HCT116 (cell line): Measurements from ENCODE around the gene UMODL1. TPM values are rescaled to one million over a fixed set of nuclear protein-coding genes. Genes with fewer than 3 reads are reported as not detected.

ENCODE experiments used
- ATAC-seq: fragments of 200-7000 bp; cut with Tn5 transposase; 2 replicates; pipeline ENCODE4 v1.9.1; 2020; ENCODE audit warnings: mild to moderate bottlenecking, moderate library complexity
- BruUV-seq: library from RNA; stranded (reverse); fragments of 400-500 nt; replicated peaks from 2 replicates; lab custom pipeline; 2021; lab: Mats Ljungman, UMichigan
- CTCF ChIA-PET: fragments of 300-600 bp; sonication (Branson Sonifier 250); formaldehyde crosslinking; loops from one replicate; lab custom pipeline; 2021; ENCODE audit warnings: antibody characterized with exemption; lab: Charles Lee
- POLR2A ChIA-PET: fragments of 300-600, 350-600 bp; sonication (Branson Sonifier 250); formaldehyde crosslinking; loops from one replicate; lab custom pipeline; 2021; ENCODE audit warnings: antibody characterized with exemption; lab: Charles Lee
- RAD21 ChIA-PET, 2 experiments: fragments of 300-600 bp; sonication (Branson Sonifier 250); formaldehyde crosslinking; loops; one replicate each; lab custom pipeline; 2023; ENCODE audit warnings: low total read pairs in 2 of 2; ENCODE audit not compliant: uncharacterized antibody in 2 of 2, unreplicated experiment in 2 of 2, low non-redundant PET in 1 of 2; lab: Charles Lee
- DNase-seq: peaks from one replicate; pipeline ENCODE4 v3.0.0-alpha.2; 2010; ENCODE audit warnings: low read depth, low spot score
- H2AFZ ChIP-seq: fragments of 200-600 bp; shearing (Covaris generic), sonication (generic); 2 replicates; pipeline ENCODE4 v1.6.1; 2017; ENCODE audit warnings: low read depth, mixed run types, mixed read lengths, antibody characterized with exemption, low read length; ENCODE audit not compliant: poor library complexity, severe bottlenecking
- H3K27ac ChIP-seq: 2 replicates; pipeline ENCODE4 v1.5.1; 2012; ENCODE audit warnings: low read depth, low read length
- H3K27me3 ChIP-seq: fragments of 200-600 bp; sonication (generic); 2 replicates; pipeline ENCODE4 v1.6.1; 2016; ENCODE audit warnings: mixed run types, low read length, mixed read lengths; ENCODE audit not compliant: insufficient read depth
- H3K36me3 ChIP-seq, 2 experiments: fragments of 200-500 bp in 1 of 2; fragments of 200-600 bp in 1 of 2; sonication (Bioruptor generic) in 1 of 2; sonication (generic) in 1 of 2; 2 replicates each; pipeline versions ENCODE4 v1.5.1 to v1.6.1; 2014 to 2016; ENCODE audit warnings: low read length in 2 of 2, inconsistent platforms in 1 of 2, mixed read lengths in 1 of 2, mixed run types in 1 of 2; ENCODE audit not compliant: insufficient read depth in 2 of 2, control insufficient read depth in 1 of 2
- H3K4me1 ChIP-seq, 2 experiments: fragments of 200-600 bp in 1 of 2; sonication (generic) in 1 of 2; 2 replicates each; pipeline versions ENCODE4 v1.5.1 to v1.6.1; 2012 to 2017; ENCODE audit warnings: low read length in 2 of 2, inconsistent platforms in 1 of 2, mild to moderate bottlenecking in 1 of 2, mixed read lengths in 1 of 2, mixed run types in 1 of 2, moderate library complexity in 1 of 2; ENCODE audit not compliant: insufficient read depth in 2 of 2, control insufficient read depth in 1 of 2
- H3K4me2 ChIP-seq: fragments of 200-600 bp; sonication (generic); 2 replicates; pipeline ENCODE4 v1.6.1; 2017; ENCODE audit warnings: mixed run types, low read length, mixed read lengths
- H3K4me3 ChIP-seq, 2 experiments: fragments of 200-600 bp in 1 of 2; sonication (generic) in 1 of 2; replicated peaks in 1 of 2; 2 replicates each; pipeline ENCODE4 v1.5.1; 2011 to 2016; ENCODE audit warnings: low read length in 2 of 2, control low read depth in 1 of 2, low read depth in 1 of 2, mild to moderate bottlenecking in 1 of 2, mixed read lengths in 1 of 2, mixed run types in 1 of 2
- H3K79me2 ChIP-seq: fragments of 200-600 bp; sonication (generic); 2 replicates; pipeline ENCODE4 v1.6.1; 2017; ENCODE audit warnings: mild to moderate bottlenecking, mixed run types, low read length, moderate library complexity, mixed read lengths; ENCODE audit not compliant: insufficient read depth
- H3K9ac ChIP-seq: fragments of 200-600 bp; sonication (generic); 2 replicates; pipeline ENCODE4 v1.6.1; 2016; ENCODE audit warnings: low read length, mixed read lengths
- H3K9me2 ChIP-seq: fragments of 200-600 bp; sonication (generic), shearing (Covaris generic); 2 replicates; pipeline ENCODE4 v1.6.1; 2017; ENCODE audit warnings: mixed run types, mild to moderate bottlenecking, moderate library complexity; ENCODE audit not compliant: insufficient read depth
- H3K9me3 ChIP-seq, 2 experiments: fragments of 200-500 bp in 1 of 2; fragments of 200-600 bp in 1 of 2; sonication (Bioruptor generic) in 1 of 2; sonication (generic) in 1 of 2; 2 replicates each; pipeline ENCODE4 v1.6.1; 2014 to 2017; ENCODE audit warnings: low read length in 2 of 2, mixed read lengths in 2 of 2, inconsistent platforms in 1 of 2, low read depth in 1 of 2, mild to moderate bottlenecking in 1 of 2, mixed run types in 1 of 2, moderate library complexity in 1 of 2; ENCODE audit not compliant: control insufficient read depth in 1 of 2, insufficient read depth in 1 of 2
- H4K20me1 ChIP-seq: fragments of 200-600 bp; sonication (generic), shearing (Covaris generic); 2 replicates; pipeline ENCODE4 v1.6.1; 2017; ENCODE audit warnings: mixed run types, mild to moderate bottlenecking, moderate library complexity; ENCODE audit not compliant: insufficient read depth
- CEBPB ChIP-seq: IDR thresholded peaks from 2 replicates; pipeline ENCODE4 v1.6.1; 2012; ENCODE audit warnings: low read depth
- CTCF ChIP-seq, 3 experiments: fragments of 200-600 bp in 1 of 3; sonication (generic) in 1 of 3; IDR thresholded peaks in 2 of 3; conservative IDR thresholded peaks in 1 of 3; 2 replicates each; pipeline ENCODE4 v1.5.1; 2012 to 2017; ENCODE audit warnings: low read depth in 2 of 3, low read length in 2 of 3, antibody characterized with exemption in 1 of 3, borderline replicate concordance in 1 of 3, control low read depth in 1 of 3, mild to moderate bottlenecking in 1 of 3, mixed read lengths in 1 of 3, mixed run types in 1 of 3, moderate library complexity in 1 of 3; ENCODE audit not compliant: insufficient read depth in 1 of 3
- EGR1 ChIP-seq: IDR thresholded peaks from 2 replicates; pipeline ENCODE4 v1.6.1; 2012; ENCODE audit warnings: low read depth
- EZH2 ChIP-seq: fragments of 200-600 bp; sonication (generic); IDR thresholded peaks from 2 replicates; pipeline ENCODE4 v1.6.1; 2017; ENCODE audit warnings: antibody characterized with exemption, mixed run types
- EZH2phosphoT487 ChIP-seq: fragments of 200-600 bp; IDR thresholded peaks from 2 replicates; pipeline ENCODE4 v1.6.1; 2018; ENCODE audit warnings: antibody characterized with exemption, borderline replicate concordance
- FOSL1 ChIP-seq: IDR thresholded peaks from 2 replicates; pipeline ENCODE4 v1.6.1; 2012; ENCODE audit warnings: low read depth
- POLR2A ChIP-seq: IDR thresholded peaks from 2 replicates; pipeline ENCODE4 v1.7.0; 2011; ENCODE audit warnings: borderline replicate concordance; ENCODE audit not compliant: insufficient read depth, insufficient read length; ENCODE audit errors: extremely low read depth
- POLR2AphosphoS5 ChIP-seq: IDR thresholded peaks from 2 replicates; pipeline ENCODE4 v1.6.1; 2011; ENCODE audit warnings: mild to moderate bottlenecking, low read depth, low read length, moderate library complexity
- RAD21 ChIP-seq: IDR thresholded peaks from 2 replicates; pipeline ENCODE4 v1.6.1; 2012; ENCODE audit warnings: low read depth, mild to moderate bottlenecking
- REST ChIP-seq: IDR thresholded peaks from 2 replicates; pipeline ENCODE4 v1.6.1; 2012; ENCODE audit warnings: low read depth
- SIN3A ChIP-seq: IDR thresholded peaks from 2 replicates; pipeline ENCODE4 v1.6.1; 2012; ENCODE audit warnings: low read depth
- SP1 ChIP-seq: IDR thresholded peaks from 2 replicates; pipeline ENCODE4 v1.6.1; 2012; ENCODE audit warnings: low read depth
- SRF ChIP-seq: IDR thresholded peaks from 2 replicates; pipeline ENCODE4 v1.6.1; 2012; ENCODE audit warnings: low read depth
- YY1 ChIP-seq: IDR thresholded peaks from 2 replicates; pipeline ENCODE4 v1.6.1; 2011; ENCODE audit warnings: low read length, low read depth, moderate library complexity, mild to moderate bottlenecking; ENCODE audit not compliant: insufficient replicate concordance; ENCODE audit errors: extremely low read depth
- ZBTB33 ChIP-seq: IDR thresholded peaks from 2 replicates; pipeline ENCODE4 v1.6.1; 2011; ENCODE audit warnings: mild to moderate bottlenecking, low read length, moderate library complexity; ENCODE audit not compliant: insufficient replicate concordance; ENCODE audit errors: extremely low read depth
- ZFX ChIP-seq: fragments of 450-650 bp; IDR thresholded peaks from 2 replicates; pipeline ENCODE4 v1.6.1; 2017
- intact Hi-C: fragments of 100-400 bp; cut with micrococcal nuclease; formaldehyde crosslinking; loops from 2 replicates; pipeline ENCODE4 v1.10.0; 2022
- total RNA-seq: library from RNA; stranded (reverse); gene quantifications from one replicate; pipeline ENCODE4 v1.2.1, GENCODE V29; 2021; ENCODE audit not compliant: unreplicated experiment

UMODL1 gene
- total RNA-seq, 1 experiment from 2014 or later: not detected

- Histone ChIP-seq H3K9ac (no peak overlapping the region), H3K9me3 (no peaks in the 10 kb centered on the region), H3K79me2 (no peaks in the 10 kb centered on the region), H3K4me3 (no peak overlapping the region), H3K27me3 (no peaks in the 10 kb centered on the region), H4K20me1 (no peaks in the 10 kb centered on the region), H2AFZ (no peak overlapping the region), H3K27ac (no peak overlapping the region), H3K36me3 (no peaks in the 10 kb centered on the region), H3K4me1 (0 out of 4 replicates have a peak, but pooled peaks cover 2 to 3% of the 10 kb centered on the region in 2 experiments), H3K9me2 (no peaks in the 10 kb centered on the region), H3K4me2 (no peak overlapping the region)
- intact Hi-C loops: no loop called here
- BruUV-seq: no TSS peak
- ChIA-PET CTCF (no interaction called here), RAD21 (no interaction called here), POLR2A (no interaction called here)
- TF ChIP-seq SRF: no peak
- TF ChIP-seq EGR1: no peak
- TF ChIP-seq ZFX: no peak
- TF ChIP-seq SP1: no peak
- no peak for TF ChIP-seq EZH2phosphoT487
- TF ChIP-seq REST: no peak
- no peak for TF ChIP-seq YY1
- TF ChIP-seq FOSL1: no peak
- no peak for TF ChIP-seq CEBPB
- TF ChIP-seq POLR2AphosphoS5: no peak
- no peak for TF ChIP-seq SIN3A
- TF ChIP-seq EZH2: no peak
- TF ChIP-seq ZBTB33: no peak
- no peak for TF ChIP-seq POLR2A
- TF ChIP-seq CTCF (IDR thresholded peaks at IDR 0.05 in 2 of 3, conservative IDR thresholded peaks at IDR 0.05 in 1 of 3; ENCODE audit: borderline replicate concordance in 1 of 3, insufficient read depth in 1 of 3, low read depth in 2 of 3, low read length in 2 of 3): no peak
- TF ChIP-seq RAD21: no peak
- no peak for ATAC-seq
- no peak for DNase-seq
Observed at GRCh38 chr21:42143111-42143510, 72.0 kb downstream of the UMODL1 start.
